ENCODE data around the gene SLC4A4. TPM values are rescaled to one million over a fixed set of nuclear protein-coding genes. Genes with fewer than 3 reads are reported as not detected.

The SLC4A4 gene
- total RNA-seq, 1 experiment from 2014 or later, result 1.8 TPM

- no peak for DNase-seq (ENCODE audit: low read depth)
Measured at GRCh38 chr4:71469541-71469940, 130.7 kb downstream of the SLC4A4 start.

- DNase-seq (ENCODE audit: low read depth), result no peak
Measured at GRCh38 chr4:71470524-71470923, 131.7 kb downstream of the SLC4A4 start.

- DNase-seq (ENCODE audit: low read depth), result peak; percentile 80
Measured at GRCh38 chr4:71472946-71473345, 134.1 kb downstream of the SLC4A4 start.

GRCh38 chr4:71473541-71474240, 134.9 kb downstream of the SLC4A4 start:
- DNase-seq (ENCODE audit: low read depth), result no peak

- DNase-seq (ENCODE audit: low read depth), result peak; percentile 40
Measured at GRCh38 chr4:71474731-71475130, 135.9 kb downstream of the SLC4A4 start.

GRCh38 chr4:71476240-71476639, 137.4 kb downstream of the SLC4A4 start:
- DNase-seq (ENCODE audit: low read depth), result no peak

GRCh38 chr4:71486550-71487343, 147.9 kb downstream of the SLC4A4 start:
- DNase-seq (ENCODE audit: low read depth), result no peak

- DNase-seq (ENCODE audit: low read depth), result peak; percentile 26
Measured at GRCh38 chr4:71487344-71487920, 148.6 kb downstream of the SLC4A4 start.

- no peak for DNase-seq (ENCODE audit: low read depth)
Measured at GRCh38 chr4:71494539-71494938, 155.7 kb downstream of the SLC4A4 start.

- no peak for DNase-seq (ENCODE audit: low read depth)
Measured at GRCh38 chr4:71495454-71495853, 156.6 kb downstream of the SLC4A4 start.

- DNase-seq (ENCODE audit: low read depth), result no peak
Measured at GRCh38 chr4:71497078-71497477, 158.3 kb downstream of the SLC4A4 start.

- DNase-seq (ENCODE audit: low read depth), result no peak
Measured at GRCh38 chr4:71498002-71498401, 159.2 kb downstream of the SLC4A4 start.

GRCh38 chr4:71498625-71499024, 159.8 kb downstream of the SLC4A4 start:
- DNase-seq (ENCODE audit: low read depth), result no peak

- DNase-seq (ENCODE audit: low read depth), result no peak
Measured at GRCh38 chr4:71501992-71502391, 163.2 kb downstream of the SLC4A4 start.

GRCh38 chr4:71518283-71518989, 179.6 kb downstream of the SLC4A4 start:
- DNase-seq (ENCODE audit: low read depth), result no peak

- DNase-seq (ENCODE audit: low read depth), result no peak
Measured at GRCh38 chr4:71520308-71520707, 181.5 kb downstream of the SLC4A4 start.

GRCh38 chr4:71520850-71521249, 182.0 kb downstream of the SLC4A4 start:
- DNase-seq (ENCODE audit: low read depth), result no peak

- peak; percentile 69 for DNase-seq (ENCODE audit: low read depth)
Measured at GRCh38 chr4:71524756-71525155, 185.9 kb downstream of the SLC4A4 start.

- no peak for DNase-seq (ENCODE audit: low read depth)
Measured at GRCh38 chr4:71526637-71527406, 188.0 kb downstream of the SLC4A4 start.

- no peak for DNase-seq (ENCODE audit: low read depth)
Measured at GRCh38 chr4:71532407-71532806, 193.6 kb downstream of the SLC4A4 start.

- peak; percentile 10 for DNase-seq (ENCODE audit: low read depth)
Measured at GRCh38 chr4:71533121-71533520, 194.3 kb downstream of the SLC4A4 start.

All from LHCN-M2 (cell line).